NCI-H524 treated with DMSO at 0.1 percent for 48 hours (cell line): ENCODE measurements around the gene ZIC1.
A peak's percentile ranks its signal among the peaks of the same experiment; 100 is the strongest.

Source experiments
- DNase-seq: peaks from one replicate; lab custom pipeline; 2025; lab: John Stamatoyannopoulos, UW

ZIC1 gene

GRCh38 chr3:147380387-147380951 is 28.7 kb upstream of the ZIC1 start:
- DNase-seq: no peak

- no peak for DNase-seq
Measured at GRCh38 chr3:147380977-147381376, 28.2 kb upstream of the ZIC1 start.

DNA sequence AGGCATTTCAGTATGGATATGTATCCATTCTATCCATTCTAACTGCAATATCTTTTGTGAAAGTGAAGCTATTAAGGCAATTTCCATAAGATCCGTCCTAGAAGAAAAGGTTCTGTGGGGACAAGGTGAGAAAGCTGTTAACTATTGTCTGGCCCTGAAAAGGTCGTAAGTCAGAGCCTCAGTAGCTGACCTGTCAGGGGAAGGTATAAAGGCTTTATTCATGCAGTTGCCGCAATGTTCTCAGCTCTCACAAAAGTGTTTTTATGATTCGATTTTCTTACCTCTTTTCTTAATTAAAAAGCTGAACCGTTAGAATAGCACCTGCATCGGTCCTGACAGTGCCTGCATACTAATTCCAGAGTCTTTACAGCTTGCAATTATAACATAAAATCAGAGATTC is 27.6 kb upstream of the ZIC1 start:
- DNase-seq: no peak

DNA sequence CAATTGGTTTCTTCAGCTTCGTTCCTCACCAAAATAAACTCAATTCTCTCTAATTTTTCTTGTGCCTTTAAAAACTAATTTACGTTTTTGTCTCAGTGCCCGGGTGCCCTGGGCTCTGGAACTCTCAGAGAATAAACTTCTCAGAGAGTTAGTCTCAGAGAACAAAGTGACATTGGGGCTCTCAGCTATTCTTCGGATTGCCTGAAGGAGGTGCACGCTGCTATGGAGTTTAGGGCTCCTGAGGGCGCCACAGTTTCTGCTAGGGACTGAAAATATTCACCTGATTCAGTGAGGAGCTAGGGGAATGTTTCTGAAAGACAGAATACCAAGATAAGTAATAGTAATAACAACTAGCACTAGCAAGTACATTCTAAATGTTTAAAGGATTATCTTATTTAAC is 25.5 kb upstream of the ZIC1 start:
- DNase-seq: no peak

DNA sequence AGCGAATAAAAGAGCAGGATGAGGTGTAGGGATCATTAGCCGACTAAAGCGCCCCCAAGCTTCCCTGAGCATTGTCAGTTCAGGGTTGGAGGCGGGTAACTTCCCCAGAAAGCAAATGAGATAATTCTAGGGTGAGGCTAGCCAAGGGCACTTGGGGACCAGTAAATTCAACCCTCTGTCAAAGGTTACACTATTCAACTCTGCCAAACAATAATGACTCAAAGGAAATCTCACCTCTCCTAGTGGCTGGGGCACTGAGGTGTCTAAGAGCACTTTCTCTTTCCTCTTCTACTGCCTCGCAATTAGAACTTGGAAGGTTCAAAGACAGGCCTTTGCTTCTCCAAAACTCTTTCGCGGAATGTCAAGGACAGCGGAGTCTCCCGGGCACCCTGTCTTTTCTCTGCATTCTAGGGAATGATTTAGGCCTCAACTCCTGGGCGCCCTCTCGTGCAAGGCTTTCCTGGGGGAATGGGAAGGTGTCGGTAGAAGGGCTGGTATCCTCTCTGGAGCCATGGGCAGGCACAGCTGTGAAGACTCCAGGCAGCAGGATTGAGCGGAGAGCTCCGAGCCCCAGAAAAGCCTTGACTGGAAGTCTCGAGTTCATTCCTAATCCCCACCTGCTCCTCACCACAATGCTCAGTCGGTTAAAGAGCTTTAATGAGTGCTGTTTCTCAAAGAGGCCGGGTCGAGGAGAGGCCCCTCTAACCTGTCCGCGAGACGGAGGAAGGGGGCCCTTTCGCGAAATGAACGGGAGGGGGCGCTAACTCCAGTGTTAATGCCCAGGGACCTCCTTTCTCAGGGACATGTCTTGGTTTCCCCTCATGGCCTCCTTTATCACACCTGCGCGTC is 24.7 kb upstream of the ZIC1 start:
- no peak for DNase-seq

- no peak for DNase-seq
Measured at GRCh38 chr3:147385059-147386012, 23.8 kb upstream of the ZIC1 start.

GRCh38 chr3:147387291-147387884 is 21.8 kb upstream of the ZIC1 start:
- DNase-seq: no peak

- no peak for DNase-seq
Measured at GRCh38 chr3:147387885-147388699, 21.1 kb upstream of the ZIC1 start.

GRCh38 chr3:147388700-147389580 is 20.2 kb upstream of the ZIC1 start:
- DNase-seq: no peak

DNA sequence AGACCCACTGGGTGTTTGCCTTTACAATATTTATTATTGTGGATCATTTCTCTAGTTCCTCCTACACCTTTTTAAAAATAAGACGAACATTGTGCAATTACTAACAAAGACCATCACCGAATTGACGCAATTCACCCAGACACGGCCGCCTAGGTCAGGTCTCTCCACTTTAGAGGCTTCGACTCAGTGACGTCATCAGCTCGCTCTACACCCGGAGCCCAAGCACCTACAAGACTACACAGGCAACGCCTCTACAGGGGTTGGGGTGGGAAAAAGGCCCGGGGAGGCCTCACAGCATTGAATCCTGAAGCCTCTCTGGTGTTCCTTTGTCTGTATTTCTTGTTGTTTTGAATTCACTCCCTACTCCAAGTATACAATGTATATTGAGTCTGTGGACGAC is 19.4 kb upstream of the ZIC1 start:
- no peak for DNase-seq

- DNase-seq: no peak
Measured at GRCh38 chr3:147390589-147391569, 18.3 kb upstream of the ZIC1 start.

DNA sequence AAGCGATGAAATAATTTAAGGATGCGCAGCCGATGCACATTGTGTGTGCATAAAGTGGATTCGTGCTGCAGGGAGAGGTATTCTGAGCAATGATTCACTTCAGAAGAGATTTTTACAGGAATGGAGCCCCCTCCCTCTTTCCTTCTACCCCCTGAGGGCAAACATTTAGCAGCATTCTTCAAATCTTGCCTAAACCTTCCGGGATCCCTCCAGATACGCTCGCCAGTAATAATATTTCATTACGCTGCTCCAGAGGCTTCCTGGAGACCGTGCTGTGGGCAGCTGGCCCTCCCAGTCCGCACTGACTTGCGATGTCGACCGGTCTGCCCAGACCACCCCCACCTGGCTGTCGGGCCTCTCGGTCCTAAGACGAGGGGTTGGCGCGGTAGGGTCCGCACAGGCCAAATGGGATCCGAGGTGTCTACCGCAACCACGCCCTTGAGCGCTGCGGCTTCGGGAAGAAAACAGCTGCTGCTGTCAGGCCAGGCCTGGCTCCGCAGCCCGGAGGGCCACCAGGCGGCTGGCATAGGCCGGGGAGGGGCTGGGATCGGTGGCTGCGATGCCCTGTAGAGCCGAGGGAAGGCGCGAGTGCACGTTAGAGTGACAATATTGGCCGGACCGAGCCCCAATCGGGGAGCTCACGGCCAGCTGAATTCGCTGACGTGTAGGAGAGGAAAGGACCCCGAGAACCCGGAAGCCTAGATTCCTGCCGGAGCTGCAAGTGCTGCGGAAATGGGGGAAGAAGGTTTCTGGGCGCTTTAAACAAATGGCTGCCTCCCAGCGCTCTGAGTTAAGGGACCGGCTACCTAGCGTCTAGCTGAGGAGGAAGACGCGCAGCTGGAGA is 17.2 kb upstream of the ZIC1 start:
- peak; percentile 86 for DNase-seq

DNA sequence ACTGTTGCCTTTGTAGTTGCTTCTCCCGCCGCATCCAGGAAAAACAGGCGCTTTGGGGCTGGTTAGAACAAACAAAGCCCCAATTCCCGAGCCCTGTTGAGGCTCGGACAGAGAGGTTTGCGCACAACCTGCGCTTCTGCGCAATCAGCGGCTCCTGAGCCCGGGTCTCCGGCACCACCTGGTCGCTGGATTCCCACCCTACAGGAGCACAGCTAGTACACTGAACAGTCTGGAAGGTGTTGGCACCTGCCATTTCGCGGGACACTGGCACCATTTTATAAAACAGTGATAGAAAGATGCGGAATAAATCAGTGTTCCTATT is 16.6 kb upstream of the ZIC1 start:
- no peak for DNase-seq

DNA sequence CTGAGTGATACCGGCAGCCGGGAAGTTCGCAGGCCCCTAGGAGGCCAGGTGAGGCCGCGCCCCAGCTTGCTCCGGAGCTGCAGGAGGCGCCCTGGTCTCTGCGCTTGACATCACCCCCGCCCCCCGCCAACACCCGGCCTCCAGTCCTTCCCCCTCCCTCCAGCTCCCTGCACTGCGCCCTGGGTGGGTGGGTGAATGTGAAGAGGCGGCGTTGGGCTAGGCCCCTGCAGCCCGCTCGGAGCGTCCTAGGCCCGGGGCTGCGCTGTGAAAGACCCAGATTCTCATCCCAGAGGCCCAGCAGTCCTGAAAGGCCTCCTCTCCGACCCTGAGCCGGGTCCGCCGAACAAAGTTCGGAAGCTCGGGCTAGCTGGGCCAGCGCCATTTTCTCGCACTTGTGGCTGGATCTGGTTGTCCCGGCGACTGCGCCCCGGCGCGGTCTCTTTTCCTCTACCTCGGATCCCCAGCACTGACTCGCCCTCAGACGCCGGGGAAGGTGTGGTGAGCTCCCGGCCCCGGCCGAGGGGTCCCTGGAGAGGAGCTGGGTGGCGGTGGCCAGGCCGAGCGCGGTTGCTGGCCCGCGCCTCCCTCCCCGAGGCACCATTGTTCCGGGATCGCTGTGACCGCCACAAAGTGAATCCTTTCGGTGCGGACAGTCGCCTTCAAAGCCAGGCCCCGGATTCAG is 15.8 kb upstream of the ZIC1 start:
- no peak for DNase-seq

- no peak for DNase-seq
Measured at GRCh38 chr3:147393943-147394883, 15.0 kb upstream of the ZIC1 start.

DNA sequence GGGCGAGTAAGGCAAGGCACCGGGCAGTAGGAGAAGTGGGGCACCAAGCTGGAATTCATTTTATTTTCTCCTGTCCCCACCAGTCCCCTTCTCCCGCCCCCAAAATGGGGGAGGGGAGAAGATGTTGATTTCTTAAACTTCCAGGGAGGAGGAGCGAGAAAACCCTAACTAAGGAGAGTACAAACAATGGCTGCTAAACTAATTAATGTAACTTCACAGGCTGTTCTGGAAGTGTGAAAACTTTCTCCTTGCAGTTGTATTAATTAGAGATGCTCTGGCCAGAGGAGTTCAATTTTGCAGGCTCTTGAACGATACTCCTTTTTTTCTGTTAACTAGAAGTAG is 14.3 kb upstream of the ZIC1 start:
- no peak for DNase-seq
